Prostate gland (tissue), 2 donors: ENCODE data around the gene CHMP6.

Source experiments
- CTCF ChIP-seq, 4 experiments: fragments of 200-600 bp in 2 of 4; fragments of 450-650 bp in 2 of 4; sonication (generic) in 2 of 4; IDR thresholded peaks; 1 replicate in 3 of 4; 2 replicates in 1 of 4; pipeline ENCODE4 v1.5.1; 2016 to 2019; ENCODE audit warnings: antibody characterized with exemption in 4 of 4, mild to moderate bottlenecking in 2 of 4, moderate library complexity in 2 of 4
- POLR2A ChIP-seq: fragments of 450-650 bp; IDR thresholded peaks from one replicate; pipeline ENCODE4 v1.6.1; 2016; ENCODE audit warnings: antibody characterized with exemption, mild to moderate bottlenecking
- POLR2AphosphoS5 ChIP-seq: sonication (generic); formaldehyde crosslinking; IDR thresholded peaks from one replicate; pipeline ENCODE4 v1.6.1; 2017; ENCODE audit warnings: antibody characterized with exemption

GRCh38 chr17:81013642-81014041 is 22.0 kb downstream of the CHMP6 start:
- TF ChIP-seq CTCF (IDR thresholded peaks at IDR 0.05) (no peak), POLR2AphosphoS5 (no peak), POLR2A (no peak)
